Colonic mucosa (tissue), 4 donors: ENCODE measurements around the gene MRTFA. TPM values are rescaled to one million over a fixed set of nuclear protein-coding genes. Genes with fewer than 3 reads are reported as not detected.

Source experiments
- DNase-seq: peaks from one replicate; pipeline ENCODE4 v3.0.0-alpha.2; 2020
- H3K27ac ChIP-seq: fragments of 200-600 bp; one replicate; pipeline ENCODE4 v1.8.0; 2021
- H3K27me3 ChIP-seq: fragments of 200-600 bp; one replicate; pipeline ENCODE4 v1.8.0; 2021
- H3K36me3 ChIP-seq: fragments of 200-600 bp; one replicate; pipeline ENCODE4 v1.8.0; 2021
- H3K4me1 ChIP-seq: fragments of 200-600 bp; one replicate; pipeline ENCODE4 v1.8.0; 2021; ENCODE audit warnings: mild to moderate bottlenecking
- H3K4me3 ChIP-seq: fragments of 200-600 bp; one replicate; pipeline ENCODE4 v1.8.0; 2021
- H3K9ac ChIP-seq, 2 donors: one replicate each; pipeline ENCODE4 v1.7.0; 2013; ENCODE audit warnings: control low read depth in 2 of 2, low read depth in 2 of 2, low read length in 2 of 2
- H3K9me3 ChIP-seq: fragments of 200-600 bp; one replicate; pipeline ENCODE4 v1.8.0; 2021
- intact Hi-C: fragments of 100-400 bp; cut with DNase I; formaldehyde crosslinking; loops from one replicate; pipeline ENCODE4 v1.14.1; 2022
- total RNA-seq, 2 donors: library from RNA; stranded (reverse); fragmentation: NEBNext Ultra II Directional in 1 of 2; extraction: Animal tissue kit (Norgen Biotek cat#: 25700) in 1 of 2; gene quantifications; one replicate each; pipeline ENCODE4 v1.2.1, GENCODE V29; 2021
- TF ChIP-seq, protein P1 (sequence below): fragments of 200-600 bp; IDR thresholded peaks from one replicate; pipeline ENCODE4 v1.8.0; 2022; ENCODE audit warnings: antibody characterized with exemption, mild to moderate bottlenecking
- donor health status: healthy.
- donor health status: DM: no; HTN: no; CAD: no.
- donor health status: DM: no; HTN: no; CAD: no.

Gene MRTFA
- total RNA-seq, 2 donors from 2014 or later: 31.9 to 35.6 TPM

DNA sequence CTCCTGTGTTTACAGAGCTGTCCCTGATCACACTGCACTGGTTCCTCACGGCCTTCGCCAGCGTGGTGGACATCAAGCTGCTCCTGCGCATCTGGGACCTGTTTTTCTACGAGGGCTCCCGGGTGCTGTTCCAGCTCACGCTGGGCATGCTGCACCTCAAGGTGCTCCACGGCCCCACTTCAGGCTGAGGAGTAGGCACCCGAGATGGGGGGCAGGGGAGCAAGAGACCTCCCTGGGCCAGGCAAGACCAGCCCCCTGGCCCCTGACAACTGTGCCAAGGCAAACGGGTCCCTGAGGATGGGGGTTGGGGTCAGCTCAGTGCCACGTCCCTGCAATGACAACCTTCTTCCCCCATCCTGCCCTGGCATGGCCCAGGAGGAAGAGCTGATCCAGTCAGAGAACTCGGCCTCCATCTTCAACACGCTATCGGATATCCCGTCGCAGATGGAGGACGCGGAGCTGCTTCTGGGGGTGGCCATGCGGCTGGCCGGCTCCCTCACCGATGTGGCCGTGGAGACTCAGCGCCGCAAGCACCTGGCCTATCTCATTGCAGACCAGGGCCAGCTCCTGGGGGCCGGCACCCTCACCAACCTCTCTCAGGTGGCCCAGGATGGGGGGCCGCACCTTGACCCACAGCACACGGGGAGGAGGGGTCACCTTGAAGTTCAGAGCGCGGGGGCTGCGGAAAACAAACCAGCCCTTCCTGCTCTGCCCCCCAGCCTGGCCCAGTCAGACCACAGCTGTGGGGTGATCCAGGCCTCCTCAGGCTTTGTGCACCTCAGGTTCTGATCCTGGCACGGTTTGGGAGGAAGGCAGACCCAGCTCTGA, 230.2 kb downstream of the MRTFA start:
- H3K27me3 ChIP-seq: no peaks in the 10 kb centered on the region
- H3K27ac ChIP-seq: no peak overlapping the region
- no peaks in the 10 kb centered on the region for H3K9me3 ChIP-seq
- no peak overlapping the region for H3K9ac ChIP-seq
- intact Hi-C loops: no loop called here
- TF ChIP-seq, protein P1, sequence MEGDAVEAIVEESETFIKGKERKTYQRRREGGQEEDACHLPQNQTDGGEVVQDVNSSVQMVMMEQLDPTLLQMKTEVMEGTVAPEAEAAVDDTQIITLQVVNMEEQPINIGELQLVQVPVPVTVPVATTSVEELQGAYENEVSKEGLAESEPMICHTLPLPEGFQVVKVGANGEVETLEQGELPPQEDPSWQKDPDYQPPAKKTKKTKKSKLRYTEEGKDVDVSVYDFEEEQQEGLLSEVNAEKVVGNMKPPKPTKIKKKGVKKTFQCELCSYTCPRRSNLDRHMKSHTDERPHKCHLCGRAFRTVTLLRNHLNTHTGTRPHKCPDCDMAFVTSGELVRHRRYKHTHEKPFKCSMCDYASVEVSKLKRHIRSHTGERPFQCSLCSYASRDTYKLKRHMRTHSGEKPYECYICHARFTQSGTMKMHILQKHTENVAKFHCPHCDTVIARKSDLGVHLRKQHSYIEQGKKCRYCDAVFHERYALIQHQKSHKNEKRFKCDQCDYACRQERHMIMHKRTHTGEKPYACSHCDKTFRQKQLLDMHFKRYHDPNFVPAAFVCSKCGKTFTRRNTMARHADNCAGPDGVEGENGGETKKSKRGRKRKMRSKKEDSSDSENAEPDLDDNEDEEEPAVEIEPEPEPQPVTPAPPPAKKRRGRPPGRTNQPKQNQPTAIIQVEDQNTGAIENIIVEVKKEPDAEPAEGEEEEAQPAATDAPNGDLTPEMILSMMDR: no peak
- no peaks in the 10 kb centered on the region for H3K4me1 ChIP-seq
- no peak overlapping the region for H3K4me3 ChIP-seq
- H3K36me3 ChIP-seq: peaks cover 46% of the 10 kb centered on the region
- DNase-seq: no peak

- TF ChIP-seq, protein P1: no peak
- Histone ChIP-seq H3K36me3 (peaks cover 39% of the 10 kb centered on the region), H3K27me3 (no peaks in the 10 kb centered on the region), H3K9ac (no peak overlapping the region), H3K27ac (no peak overlapping the region), H3K4me1 (no peaks in the 10 kb centered on the region), H3K9me3 (no peaks in the 10 kb centered on the region), H3K4me3 (no peak overlapping the region)
- intact Hi-C loops: no loop called here
- DNase-seq: no peak
These were observed 231.1 kb downstream of the MRTFA start for GRCh38 chr22:40405178-40406062.

GRCh38 chr22:40404251-40405177, 232.0 kb downstream of the MRTFA start:
- H3K27me3 ChIP-seq: no peaks in the 10 kb centered on the region
- intact Hi-C loops: no loop called here
- H3K4me1 ChIP-seq: no peaks in the 10 kb centered on the region
- no peak overlapping the region for H3K4me3 ChIP-seq
- H3K9me3 ChIP-seq: no peaks in the 10 kb centered on the region
- no peak overlapping the region for H3K27ac ChIP-seq
- no peak overlapping the region for H3K9ac ChIP-seq
- peaks cover 30% of the 10 kb centered on the region for H3K36me3 ChIP-seq
- TF ChIP-seq, protein P1: no peak
- no peak for DNase-seq

GRCh38 chr22:40403651-40404050, 232.9 kb downstream of the MRTFA start:
- Histone ChIP-seq H3K27ac (no peak overlapping the region), H3K27me3 (no peaks in the 10 kb centered on the region), H3K4me1 (no peaks in the 10 kb centered on the region), H3K4me3 (no peak overlapping the region), H3K36me3 (peaks cover 30% of the 10 kb centered on the region), H3K9ac (no peak overlapping the region), H3K9me3 (no peaks in the 10 kb centered on the region)
- intact Hi-C loops: no loop called here
- no peak for DNase-seq
- TF ChIP-seq, protein P1: no peak

DNA sequence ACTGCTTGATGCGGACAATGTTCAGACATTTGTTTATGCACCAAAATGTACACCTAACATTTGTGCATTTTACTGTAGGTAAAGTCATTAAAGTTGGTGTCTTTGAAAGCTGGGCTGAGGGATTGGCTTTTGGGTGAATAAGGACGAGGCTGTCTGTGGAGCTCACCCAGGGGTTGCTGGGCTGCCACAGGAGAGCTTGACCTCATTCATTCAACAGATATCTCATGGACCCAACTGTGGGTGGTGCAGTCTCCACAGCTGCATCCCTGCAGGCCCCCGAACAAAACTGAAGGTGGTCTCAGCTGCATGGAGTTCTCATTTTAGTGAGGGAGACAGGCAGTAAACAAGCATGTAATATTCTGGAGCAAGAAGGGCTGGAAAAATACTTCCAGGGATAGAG, 233.4 kb downstream of the MRTFA start:
- no peak for DNase-seq

More for the DNA sequence above, 233.4 kb downstream of the MRTFA start:
- H3K27me3 ChIP-seq: no peaks in the 10 kb centered on the region
- TF ChIP-seq, protein P1: no peak
- intact Hi-C loops: no loop called here
- no peak overlapping the region for H3K9ac ChIP-seq
- H3K27ac ChIP-seq: no peak overlapping the region
- no peaks in the 10 kb centered on the region for H3K9me3 ChIP-seq
- H3K36me3 ChIP-seq: peaks cover 30% of the 10 kb centered on the region
- H3K4me1 ChIP-seq: no peaks in the 10 kb centered on the region
- H3K4me3 ChIP-seq: no peak overlapping the region
